GM12892 (cell line): ENCODE data around the gene ALDOC.

ENCODE experiments used
- POLR2A ChIP-seq: IDR thresholded peaks from 2 replicates; pipeline ENCODE4 v1.6.1; 2011; ENCODE audit warnings: low read depth, low read length, control low read depth
- POLR2AphosphoS5 ChIP-seq: IDR thresholded peaks from 2 replicates; pipeline ENCODE4 v1.6.1; 2011; ENCODE audit warnings: low read depth, low read length, control low read depth
- TAF1 ChIP-seq: IDR thresholded peaks from 2 replicates; pipeline ENCODE4 v1.6.1; 2011; ENCODE audit warnings: low read depth, mild to moderate bottlenecking, control low read depth, low read length, borderline replicate concordance

GRCh38 chr17:28534740-28535375, 41.8 kb downstream of the ALDOC start:
- TF ChIP-seq POLR2AphosphoS5 (no peak), TAF1 (no peak), POLR2A (no peak)
